SK-N-SH treated with all-trans-retinoic acid at 6 μM for 48 hours (cell line): ENCODE data around the gene NEUROG1.

Source experiments
- ATAC-seq: fragments of 200-7000 bp; cut with Tn5 transposase; 3 replicates; pipeline ENCODE4 v1.9.1; 2020; ENCODE audit warnings: mild to moderate bottlenecking, moderate library complexity
- ARNTL ChIP-seq: fragments of 450-650 bp; formaldehyde crosslinking; IDR thresholded peaks from 2 replicates; pipeline ENCODE4 v1.5.0; 2020; ENCODE audit warnings: low read depth, mild to moderate bottlenecking, moderate library complexity, borderline replicate concordance
- BACH2 ChIP-seq: fragments of 250-450 bp; sonication (Bioruptor Pico); IDR thresholded peaks from 2 replicates; pipeline ENCODE4 v1.9.0; 2021; ENCODE audit warnings: mild to moderate bottlenecking, borderline replicate concordance
- CREB5 ChIP-seq: fragments of 250-450 bp; sonication (Bioruptor Pico); IDR thresholded peaks from 2 replicates; pipeline ENCODE4 v1.5.1; 2020; ENCODE audit warnings: low read depth, mild to moderate bottlenecking, moderate library complexity
- CSDC2 ChIP-seq: fragments of 250-450 bp; sonication (Bioruptor Pico); IDR thresholded peaks from 2 replicates; pipeline ENCODE4 v1.5.0; 2020; ENCODE audit warnings: mild to moderate bottlenecking, moderate library complexity
- CSRNP3 ChIP-seq: fragments of 250-450 bp; sonication (Bioruptor Pico); IDR thresholded peaks from 2 replicates; pipeline ENCODE4 v1.5.1; 2021; ENCODE audit warnings: mild to moderate bottlenecking, moderate library complexity
- ESRRG ChIP-seq: fragments of 250-450 bp; sonication (Bioruptor Pico); IDR thresholded peaks from 2 replicates; pipeline ENCODE4 v1.6.1; 2021; ENCODE audit warnings: mild to moderate bottlenecking
- GLIS3 ChIP-seq: fragments of 250-450 bp; sonication (Bioruptor Pico); IDR thresholded peaks from 2 replicates; pipeline ENCODE4 v1.5.0; 2020; ENCODE audit warnings: mild to moderate bottlenecking, moderate library complexity
- ISL1 ChIP-seq: fragments of 250-450 bp; sonication (Bioruptor Pico); IDR thresholded peaks from 2 replicates; pipeline ENCODE4 v2.1.2; 2022; ENCODE audit warnings: mild to moderate bottlenecking, moderate library complexity
- PATZ1 ChIP-seq: fragments of 250-450 bp; sonication (Bioruptor Pico); IDR thresholded peaks from 2 replicates; pipeline ENCODE4 v1.8.0; 2020; ENCODE audit warnings: mild to moderate bottlenecking, moderate library complexity, borderline replicate concordance
- POU6F1 ChIP-seq: fragments of 250-450 bp; sonication (Bioruptor Pico); IDR thresholded peaks from 2 replicates; pipeline ENCODE4 v1.8.0; 2021; ENCODE audit warnings: low read depth, mild to moderate bottlenecking, moderate library complexity, borderline replicate concordance
- PPARA ChIP-seq: fragments of 250-450 bp; sonication (Bioruptor Pico); IDR thresholded peaks from 2 replicates; pipeline ENCODE4 v1.5.0; 2020; ENCODE audit warnings: mild to moderate bottlenecking, borderline replicate concordance
- RARB ChIP-seq: fragments of 250-450 bp; sonication (Bioruptor Pico); IDR thresholded peaks from 2 replicates; pipeline ENCODE4 v1.8.0; 2021; ENCODE audit warnings: mild to moderate bottlenecking, moderate library complexity
- TOX ChIP-seq: fragments of 250-450 bp; sonication (Bioruptor Pico); IDR thresholded peaks from 2 replicates; pipeline ENCODE4 v1.8.0; 2021; ENCODE audit warnings: mild to moderate bottlenecking, moderate library complexity, borderline replicate concordance
- TSHZ2 ChIP-seq: fragments of 250-450 bp; sonication (Bioruptor Pico); IDR thresholded peaks from 2 replicates; pipeline ENCODE4 v1.5.0; 2020; ENCODE audit warnings: mild to moderate bottlenecking, moderate library complexity
- ZC3H10 ChIP-seq: fragments of 250-450 bp; sonication (Bioruptor Pico); IDR thresholded peaks from 2 replicates; pipeline ENCODE4 v1.5.1; 2021; ENCODE audit warnings: mild to moderate bottlenecking, moderate library complexity
- ZFP3 ChIP-seq: fragments of 250-450 bp; sonication (Bioruptor Pico); IDR thresholded peaks from 2 replicates; pipeline ENCODE4 v1.5.0; 2020; ENCODE audit warnings: mild to moderate bottlenecking, moderate library complexity
- ZFP30 ChIP-seq: fragments of 450-650 bp; formaldehyde crosslinking; IDR thresholded peaks from 2 replicates; pipeline ENCODE4 v1.5.0; 2022; ENCODE audit warnings: mild to moderate bottlenecking, moderate library complexity
- ZNF565 ChIP-seq: fragments of 450-650 bp; formaldehyde crosslinking; conservative IDR thresholded peaks from 2 replicates; pipeline ENCODE4 v1.5.0; 2020; ENCODE audit warnings: low read depth, mild to moderate bottlenecking, moderate library complexity
- ZNF70 ChIP-seq: fragments of 450-650 bp; formaldehyde crosslinking; IDR thresholded peaks from 2 replicates; pipeline ENCODE4 v1.5.0; 2020; ENCODE audit warnings: mild to moderate bottlenecking, moderate library complexity
- ZNF8 ChIP-seq: fragments of 450-650 bp; formaldehyde crosslinking; IDR thresholded peaks from 2 replicates; pipeline ENCODE4 v1.5.0; 2020; ENCODE audit warnings: mild to moderate bottlenecking, moderate library complexity

Gene NEUROG1

GRCh38 chr5:135543001-135543484 is 7.3 kb upstream of the NEUROG1 start (continued):
- TF ChIP-seq TSHZ2 (CRISPR knock-in tag) (no peak), CSDC2 (no peak), PATZ1 (CRISPR knock-in tag) (no peak), ARNTL (no peak), RARB (CRISPR knock-in tag) (no peak), ZNF70 (CRISPR knock-in tag) (no peak), ZC3H10 (no peak), PPARA (CRISPR knock-in tag) (no peak), ZFP30 (CRISPR knock-in tag) (no peak), ISL1 (CRISPR knock-in tag) (no peak), ZNF8 (CRISPR knock-in tag) (no peak), CREB5 (CRISPR knock-in tag) (no peak)

GRCh38 chr5:135541807-135542502 is 6.2 kb upstream of the NEUROG1 start:
- no peak for ATAC-seq
- TF ChIP-seq CSRNP3 (CRISPR knock-in tag), result no peak
- TF ChIP-seq ZNF70 (CRISPR knock-in tag), result no peak
- TF ChIP-seq ZNF565 (CRISPR knock-in tag), result no peak
- TF ChIP-seq ZNF8 (CRISPR knock-in tag), result no peak
- TF ChIP-seq POU6F1 (CRISPR knock-in tag), result no peak
- TF ChIP-seq PATZ1 (CRISPR knock-in tag), result no peak
- no peak for TF ChIP-seq CREB5 (CRISPR knock-in tag)
- no peak for TF ChIP-seq PPARA (CRISPR knock-in tag)
- no peak for TF ChIP-seq ZC3H10
- TF ChIP-seq TOX (CRISPR knock-in tag), result no peak
- TF ChIP-seq GLIS3 (CRISPR knock-in tag), result no peak
- no peak for TF ChIP-seq ESRRG (CRISPR knock-in tag)
- no peak for TF ChIP-seq BACH2 (CRISPR knock-in tag)
- no peak for TF ChIP-seq ARNTL
- no peak for TF ChIP-seq ISL1 (CRISPR knock-in tag)
- no peak for TF ChIP-seq ZFP3 (CRISPR knock-in tag)
- TF ChIP-seq TSHZ2 (CRISPR knock-in tag), result no peak
